ENCODE results near the gene CASKIN1.

The CASKIN1 gene

GRCh38 chr16:2154533-2155090, 41.8 kb downstream of the CASKIN1 start:
- no peak for TF ChIP-seq CEBPB (IDR thresholded peaks at IDR 0.05)
- TF ChIP-seq EP300 (IDR thresholded peaks at IDR 0.05; ENCODE audit: borderline replicate concordance), result no peak
- no peak for TF ChIP-seq MAX (IDR thresholded peaks at IDR 0.05)
- TF ChIP-seq FOXM1 (IDR thresholded peaks at IDR 0.05; ENCODE audit: borderline replicate concordance, low read depth), result no peak
- no peak for TF ChIP-seq YY1 (IDR thresholded peaks at IDR 0.05; ENCODE audit: low read depth)
- TF ChIP-seq USF1 (IDR thresholded peaks at IDR 0.05), result no peak
- TF ChIP-seq NFIC (IDR thresholded peaks at IDR 0.05), result no peak
- TF ChIP-seq TCF12 (IDR thresholded peaks at IDR 0.05; ENCODE audit: low read depth), result no peak
- TF ChIP-seq CREB1 (IDR thresholded peaks at IDR 0.05; ENCODE audit: low read depth), result no peak
- TF ChIP-seq TAF1 (IDR thresholded peaks at IDR 0.05; ENCODE audit: low read depth), result no peak
- TF ChIP-seq TEAD4 (IDR thresholded peaks at IDR 0.05), result no peak
- no peak for TF ChIP-seq EGR1 (IDR thresholded peaks at IDR 0.05)
- no peak for TF ChIP-seq ZBTB7A (IDR thresholded peaks at IDR 0.05; ENCODE audit: low read depth)
- no peak for TF ChIP-seq RAD21 (IDR thresholded peaks at IDR 0.05; ENCODE audit: low read depth)
- no peak for TF ChIP-seq REST (IDR thresholded peaks at IDR 0.05; ENCODE audit: low read depth)

- TF ChIP-seq MAX (IDR thresholded peaks at IDR 0.05), result 0 out of 2 replicates have a peak, but pooled peaks have one; percentile 37
- no peak for TF ChIP-seq RAD21 (IDR thresholded peaks at IDR 0.05; ENCODE audit: low read depth)
- TF ChIP-seq TAF1 (IDR thresholded peaks at IDR 0.05; ENCODE audit: low read depth), result peak; percentile 21; the same call in 1 of the 2 replicates
These were observed 43.5 kb downstream of the CASKIN1 start for GRCh38 chr16:2152695-2153506.

GRCh38 chr16:2151188-2152091, 45.0 kb downstream of the CASKIN1 start:
- TF ChIP-seq EGR1 (IDR thresholded peaks at IDR 0.05) (no peak), CEBPB (IDR thresholded peaks at IDR 0.05) (0 out of 2 replicates have a peak, but pooled peaks have one; percentile 2), TAF1 (IDR thresholded peaks at IDR 0.05; ENCODE audit: low read depth) (peak; percentile 23; the same call in 1 of the 2 replicates), EP300 (IDR thresholded peaks at IDR 0.05; ENCODE audit: borderline replicate concordance) (peak; percentile 8; the same call in 1 of the 2 replicates)

- no peak for TF ChIP-seq REST (IDR thresholded peaks at IDR 0.05; ENCODE audit: low read depth)
- 0 out of 2 replicates have a peak, but pooled peaks have one; percentile 24 for TF ChIP-seq YY1 (IDR thresholded peaks at IDR 0.05; ENCODE audit: low read depth)
- TF ChIP-seq ZBTB7A (IDR thresholded peaks at IDR 0.05; ENCODE audit: low read depth), result peak; percentile 78
- no peak for TF ChIP-seq FOXM1 (IDR thresholded peaks at IDR 0.05; ENCODE audit: borderline replicate concordance, low read depth)
- TF ChIP-seq TEAD4 (IDR thresholded peaks at IDR 0.05), result peak; percentile 8; the same call in 1 of the 2 replicates
- TF ChIP-seq NFIC (IDR thresholded peaks at IDR 0.05), result peak; percentile 6; the same call in 1 of the 2 replicates
These were observed 45.8 kb downstream of the CASKIN1 start for GRCh38 chr16:2150418-2151187.

GRCh38 chr16:2149630-2150417, 46.6 kb downstream of the CASKIN1 start:
- TF ChIP-seq CEBPB (IDR thresholded peaks at IDR 0.05) (no peak), EGR1 (IDR thresholded peaks at IDR 0.05) (no peak), FOXM1 (IDR thresholded peaks at IDR 0.05; ENCODE audit: borderline replicate concordance, low read depth) (no peak), ZBTB7A (IDR thresholded peaks at IDR 0.05; ENCODE audit: low read depth) (no peak; the same call in none of the 2 replicates), YY1 (IDR thresholded peaks at IDR 0.05; ENCODE audit: low read depth) (no peak), TAF1 (IDR thresholded peaks at IDR 0.05; ENCODE audit: low read depth) (peak; percentile 34; the same call in 1 of the 2 replicates), REST (IDR thresholded peaks at IDR 0.05; ENCODE audit: low read depth) (no peak), NFIC (IDR thresholded peaks at IDR 0.05) (peak; percentile 20; the same call in 1 of the 2 replicates), TEAD4 (IDR thresholded peaks at IDR 0.05) (no peak), RAD21 (IDR thresholded peaks at IDR 0.05; ENCODE audit: low read depth) (no peak), USF1 (IDR thresholded peaks at IDR 0.05) (peak; percentile 14; the same call in 1 of the 2 replicates), MAX (IDR thresholded peaks at IDR 0.05) (peak; percentile 49), CREB1 (IDR thresholded peaks at IDR 0.05; ENCODE audit: low read depth) (no peak), EP300 (IDR thresholded peaks at IDR 0.05; ENCODE audit: borderline replicate concordance) (no peak), TCF12 (IDR thresholded peaks at IDR 0.05; ENCODE audit: low read depth) (0 out of 2 replicates have a peak, but pooled peaks have one; percentile 13)

Measured in Ishikawa (cell line).